ENCODE data around the gene TULP4.

The TULP4 gene

GRCh38 chr6:158415666-158416065 lies 103.4 kb downstream of the TULP4 start:
- H3K4me3 ChIP-seq (ENCODE audit: low read depth, low read length) = no peak overlapping the region
- no peak for TF ChIP-seq CTCF (IDR thresholded peaks at IDR 0.05; ENCODE audit: low read depth, low read length)

DNA sequence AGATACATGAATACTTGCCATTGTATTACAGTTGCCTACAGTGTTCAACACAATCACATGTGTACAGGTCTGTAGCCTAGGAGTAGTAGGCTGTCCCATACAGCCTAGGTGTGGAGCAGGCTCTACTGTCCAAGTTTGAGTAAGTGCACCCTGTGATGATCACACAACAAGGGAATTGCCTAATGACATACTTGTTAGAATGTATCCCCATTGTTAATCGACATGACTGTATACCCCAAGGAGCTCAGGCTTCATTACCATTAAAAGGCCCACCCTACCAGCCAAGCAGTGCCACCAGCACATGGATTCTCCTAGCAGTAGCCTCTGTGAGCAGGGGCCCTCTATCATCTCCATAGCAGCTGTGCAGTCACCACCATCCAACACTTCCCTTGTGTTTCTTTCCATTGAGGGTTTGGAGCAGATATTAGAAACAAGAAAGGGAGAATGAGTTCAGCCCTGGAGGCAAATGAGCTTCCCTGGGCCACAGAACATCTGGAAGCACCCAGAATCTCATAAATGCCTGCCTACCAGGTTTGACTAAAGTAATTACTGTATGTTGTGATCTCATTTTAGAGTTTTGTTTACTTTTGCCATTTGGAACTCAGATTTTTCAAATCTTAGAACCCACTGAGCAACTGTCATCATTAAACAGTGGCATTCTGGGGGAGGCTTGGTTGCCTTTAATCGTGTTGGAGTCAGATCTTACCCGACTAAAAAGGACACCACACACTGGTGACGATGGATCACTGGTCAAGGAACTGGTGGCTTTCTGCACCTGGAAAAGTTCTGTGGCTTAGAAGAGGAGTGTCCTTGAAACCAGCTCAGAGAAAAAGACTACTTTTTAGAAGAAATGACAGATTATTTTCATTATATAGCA lies 104.9 kb downstream of the TULP4 start:
- no peak for TF ChIP-seq CTCF (IDR thresholded peaks at IDR 0.05; ENCODE audit: low read depth, low read length)
- no peak overlapping the region for H3K4me3 ChIP-seq (ENCODE audit: low read depth, low read length)

DNA sequence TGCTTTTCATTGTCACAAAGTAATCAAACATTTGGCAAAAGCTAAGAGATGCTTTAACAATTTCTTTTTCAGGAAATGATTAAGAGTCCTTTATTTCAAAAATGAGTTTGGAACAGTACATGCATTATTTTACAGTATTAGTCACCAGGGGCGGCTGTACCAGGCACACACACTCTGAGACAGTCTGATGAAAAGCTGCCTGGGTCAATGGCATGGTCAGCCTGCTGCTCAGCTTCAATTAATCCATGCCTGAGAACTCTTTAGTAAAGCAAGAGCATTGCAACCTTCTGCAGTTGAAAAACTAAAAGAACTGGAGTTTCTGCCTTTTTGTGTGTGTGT lies 105.5 kb downstream of the TULP4 start:
- no peak for TF ChIP-seq CTCF (IDR thresholded peaks at IDR 0.05; ENCODE audit: low read depth, low read length)
- H3K4me3 ChIP-seq (ENCODE audit: low read depth, low read length) = no peak overlapping the region

GRCh38 chr6:158418501-158418900 lies 106.2 kb downstream of the TULP4 start:
- TF ChIP-seq CTCF (IDR thresholded peaks at IDR 0.05; ENCODE audit: low read depth, low read length) = no peak
- no peak overlapping the region for H3K4me3 ChIP-seq (ENCODE audit: low read depth, low read length)

DNA sequence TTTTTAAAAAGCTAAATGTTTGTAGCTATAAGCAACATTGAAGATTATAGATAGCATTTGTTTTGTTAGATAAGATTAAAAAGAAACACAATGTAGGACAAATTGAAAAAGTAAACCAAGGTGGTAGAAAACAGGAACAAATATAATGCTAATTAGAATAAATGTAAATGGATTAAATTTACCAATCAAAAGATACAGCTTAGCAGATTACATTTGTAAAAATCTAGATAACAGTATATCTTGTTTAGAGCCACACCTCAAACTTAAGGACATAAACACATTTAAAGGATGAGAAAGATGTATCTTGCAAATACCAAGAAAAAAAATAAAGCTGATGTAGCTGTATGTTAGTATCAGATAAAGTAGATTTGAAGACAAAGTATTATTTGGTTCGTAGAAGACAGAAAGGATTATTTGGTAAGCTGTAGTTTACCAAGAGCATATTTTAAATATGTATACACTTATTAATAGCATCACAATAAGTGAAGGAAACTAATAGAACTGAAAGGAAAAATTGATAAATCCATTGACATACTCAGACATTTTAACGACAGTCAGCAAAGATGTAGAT lies 107.2 kb downstream of the TULP4 start:
- TF ChIP-seq CTCF (IDR thresholded peaks at IDR 0.05; ENCODE audit: low read depth, low read length) = no peak
- H3K4me3 ChIP-seq (ENCODE audit: low read depth, low read length) = no peak overlapping the region

DNA sequence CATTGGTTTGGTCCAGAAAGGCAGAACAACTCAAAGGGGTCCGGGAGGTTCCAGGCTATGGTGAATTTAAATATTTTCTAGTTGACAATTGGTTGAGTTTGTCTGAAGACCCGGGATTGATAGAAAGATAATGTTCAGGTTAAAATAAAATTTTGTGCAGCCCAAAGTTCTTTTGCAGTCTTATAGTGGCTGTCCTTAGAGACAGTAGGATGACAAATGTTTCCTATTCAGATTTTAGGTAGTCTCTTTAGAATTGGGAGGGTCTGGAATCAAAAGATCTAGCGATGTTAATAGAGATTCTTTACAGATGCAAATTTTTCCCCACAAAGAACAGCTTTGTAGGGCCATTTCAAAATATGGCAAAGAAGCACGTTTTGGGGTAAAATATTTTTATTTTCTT lies 109.1 kb downstream of the TULP4 start:
- TF ChIP-seq CTCF (IDR thresholded peaks at IDR 0.05; ENCODE audit: low read depth, low read length) = no peak
- no peak overlapping the region for H3K4me3 ChIP-seq (ENCODE audit: low read depth, low read length)

- TF ChIP-seq CTCF (IDR thresholded peaks at IDR 0.05; ENCODE audit: low read depth, low read length) = no peak
- no peak overlapping the region for H3K4me3 ChIP-seq (ENCODE audit: low read depth, low read length)
Observed at GRCh38 chr6:158422629-158423238, 110.5 kb downstream of the TULP4 start.

All from WI38 (cell line).